Measurements from ENCODE around the gene ESYT3.

GRCh38 chr3:138496436-138496835 is 62.0 kb downstream of the ESYT3 start:
- TF ChIP-seq POLR2AphosphoS5 (IDR thresholded peaks at IDR 0.05; ENCODE audit: low read depth) (no peak), CTCF (IDR thresholded peaks at IDR 0.05; ENCODE audit: insufficient read depth, low read length) (no peak), GABPA (IDR thresholded peaks at IDR 0.05; ENCODE audit: low read depth) (no peak), SPI1 (IDR thresholded peaks at IDR 0.05; ENCODE audit: borderline replicate concordance, low read depth) (no peak)
- TF ChIP-seq, protein P1, sequence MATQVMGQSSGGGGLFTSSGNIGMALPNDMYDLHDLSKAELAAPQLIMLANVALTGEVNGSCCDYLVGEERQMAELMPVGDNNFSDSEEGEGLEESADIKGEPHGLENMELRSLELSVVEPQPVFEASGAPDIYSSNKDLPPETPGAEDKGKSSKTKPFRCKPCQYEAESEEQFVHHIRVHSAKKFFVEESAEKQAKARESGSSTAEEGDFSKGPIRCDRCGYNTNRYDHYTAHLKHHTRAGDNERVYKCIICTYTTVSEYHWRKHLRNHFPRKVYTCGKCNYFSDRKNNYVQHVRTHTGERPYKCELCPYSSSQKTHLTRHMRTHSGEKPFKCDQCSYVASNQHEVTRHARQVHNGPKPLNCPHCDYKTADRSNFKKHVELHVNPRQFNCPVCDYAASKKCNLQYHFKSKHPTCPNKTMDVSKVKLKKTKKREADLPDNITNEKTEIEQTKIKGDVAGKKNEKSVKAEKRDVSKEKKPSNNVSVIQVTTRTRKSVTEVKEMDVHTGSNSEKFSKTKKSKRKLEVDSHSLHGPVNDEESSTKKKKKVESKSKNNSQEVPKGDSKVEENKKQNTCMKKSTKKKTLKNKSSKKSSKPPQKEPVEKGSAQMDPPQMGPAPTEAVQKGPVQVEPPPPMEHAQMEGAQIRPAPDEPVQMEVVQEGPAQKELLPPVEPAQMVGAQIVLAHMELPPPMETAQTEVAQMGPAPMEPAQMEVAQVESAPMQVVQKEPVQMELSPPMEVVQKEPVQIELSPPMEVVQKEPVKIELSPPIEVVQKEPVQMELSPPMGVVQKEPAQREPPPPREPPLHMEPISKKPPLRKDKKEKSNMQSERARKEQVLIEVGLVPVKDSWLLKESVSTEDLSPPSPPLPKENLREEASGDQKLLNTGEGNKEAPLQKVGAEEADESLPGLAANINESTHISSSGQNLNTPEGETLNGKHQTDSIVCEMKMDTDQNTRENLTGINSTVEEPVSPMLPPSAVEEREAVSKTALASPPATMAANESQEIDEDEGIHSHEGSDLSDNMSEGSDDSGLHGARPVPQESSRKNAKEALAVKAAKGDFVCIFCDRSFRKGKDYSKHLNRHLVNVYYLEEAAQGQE (IDR thresholded peaks at IDR 0.05; ENCODE audit: insufficient replicate concordance, low read depth), result no peak

Data from HL-60 (cell line).